ENCODE data around the gene STX18.
"Not testable (repeated sequence)": the region's sequence is repeated elsewhere in the genome, so short reads cannot be mapped to it uniquely, and the experiment has no call there.

Gene STX18

GRCh38 chr4:4541661-4542570 lies at the start of gene STX18:
TSS of gene STX18 (minus strand) at chr4:4542048. CDS start at chr4:4541964, 84 bp downstream.
- peak; percentile 60 to 92 (median 81) for DNase-seq (ENCODE audit: low read depth in 3 of 3, low spot score in 1 of 3)

GRCh38 chr4:4591071-4591470 lies 49.2 kb upstream of the STX18 start:
- no peak for DNase-seq (ENCODE audit: low read depth in 3 of 3, low spot score in 1 of 3)

- DNase-seq (ENCODE audit: low read depth in 3 of 3, low spot score in 1 of 3): no peak
Observed at GRCh38 chr4:4590546-4590945, 48.7 kb upstream of the STX18 start.

GRCh38 chr4:4585012-4585670 lies 43.3 kb upstream of the STX18 start:
- no peak for DNase-seq (ENCODE audit: low read depth in 3 of 3, low spot score in 1 of 3)

GRCh38 chr4:4583606-4584005 lies 41.8 kb upstream of the STX18 start:
- no peak for DNase-seq (ENCODE audit: low read depth in 3 of 3, low spot score in 1 of 3)

GRCh38 chr4:4582653-4583052 lies 40.8 kb upstream of the STX18 start:
- no peak for DNase-seq (ENCODE audit: low read depth in 3 of 3, low spot score in 1 of 3)

- DNase-seq (ENCODE audit: low read depth in 3 of 3, low spot score in 1 of 3): no peak
Observed at GRCh38 chr4:4580494-4580893, 38.6 kb upstream of the STX18 start.

GRCh38 chr4:4578981-4579380 lies 37.1 kb upstream of the STX18 start:
- no peak for DNase-seq (ENCODE audit: low read depth in 3 of 3, low spot score in 1 of 3)

GRCh38 chr4:4577359-4577875 lies 35.6 kb upstream of the STX18 start:
- DNase-seq (ENCODE audit: low read depth in 3 of 3, low spot score in 1 of 3): no peak

DNA sequence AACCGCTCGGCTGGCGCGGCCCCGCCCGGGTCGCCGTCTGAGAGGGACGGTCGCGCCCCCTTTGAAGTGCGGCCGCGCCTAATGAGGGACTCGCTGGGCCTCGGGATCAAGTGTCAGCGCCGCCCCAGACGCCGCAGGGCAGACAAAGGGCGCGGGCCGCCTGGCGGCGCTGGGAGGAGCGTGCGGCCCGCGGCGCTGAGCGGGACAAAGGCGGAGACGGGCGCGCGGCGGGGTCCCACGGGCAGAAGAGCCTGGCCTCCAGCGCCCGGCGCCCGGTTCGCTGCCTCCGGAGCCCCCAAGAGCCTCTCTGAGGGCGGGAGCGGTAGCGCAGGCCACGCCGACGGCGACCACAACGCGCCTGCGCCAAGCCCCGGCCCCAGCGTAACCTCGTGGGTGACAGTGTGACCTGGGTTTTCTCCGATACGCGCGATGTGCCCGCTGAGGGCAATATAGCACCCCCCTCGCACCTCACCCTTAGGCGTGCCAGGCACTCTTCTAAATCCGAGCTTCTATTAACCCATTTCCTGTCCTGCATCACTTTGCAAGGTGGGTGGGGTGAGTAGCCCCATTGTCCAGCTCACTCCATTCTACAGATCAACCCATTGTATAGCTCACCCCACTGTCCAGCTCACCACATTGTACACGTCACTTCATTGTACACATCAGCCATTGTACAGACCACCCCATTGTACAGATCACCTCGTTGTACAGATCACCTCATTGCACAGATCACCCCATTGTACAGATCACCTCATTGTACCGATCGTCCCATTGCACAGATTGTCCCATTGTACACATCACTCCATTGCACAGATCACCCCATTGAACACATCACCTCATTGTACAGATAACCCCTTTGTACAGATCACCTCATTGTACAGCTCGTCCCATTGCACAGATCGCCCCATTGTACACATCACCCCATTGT lies 33.7 kb upstream of the STX18 start:
- peak in 2 of 3 donors; percentile 20 to 57 for DNase-seq (ENCODE audit: low read depth in 3 of 3, low spot score in 1 of 3)

DNA sequence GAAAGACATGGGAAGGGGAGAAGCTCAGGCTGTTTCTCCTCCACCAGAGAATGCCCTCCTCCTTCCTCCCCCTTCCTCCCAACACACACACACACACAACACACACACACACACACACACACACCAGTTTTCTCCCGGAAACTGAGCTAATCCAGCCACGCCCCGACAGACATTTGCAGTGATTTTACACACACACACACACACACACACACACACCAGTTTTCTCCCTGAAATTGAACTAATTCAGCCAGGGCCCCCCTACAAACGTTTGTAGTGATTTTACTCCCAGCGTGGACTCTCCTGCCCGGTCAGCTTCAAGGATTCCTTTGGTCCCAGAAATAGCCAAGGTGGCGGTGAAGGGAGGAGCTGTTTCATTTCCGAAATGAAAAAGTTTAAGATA lies 32.9 kb upstream of the STX18 start:
- no peak for DNase-seq (ENCODE audit: low read depth in 3 of 3, low spot score in 1 of 3)

DNA sequence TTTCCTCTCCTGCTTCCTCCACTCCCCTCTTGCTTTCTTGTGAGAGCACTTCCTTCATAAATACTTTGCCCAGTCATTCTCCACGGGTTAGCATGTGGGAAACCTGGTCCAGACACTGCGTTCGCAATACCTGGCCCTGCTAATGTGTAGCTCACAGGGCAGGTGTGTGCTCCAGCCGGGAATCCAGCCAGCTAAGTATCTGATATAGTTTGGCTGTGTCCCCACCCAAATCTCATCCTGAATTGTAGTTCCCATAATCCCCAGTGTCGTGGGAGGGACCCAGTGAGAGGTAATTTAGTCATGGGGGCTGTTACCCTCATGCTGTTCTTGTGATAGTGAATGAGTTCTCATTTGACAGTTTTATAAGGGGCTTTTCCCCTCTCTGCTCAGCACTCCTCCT lies 32.2 kb upstream of the STX18 start:
- DNase-seq (ENCODE audit: low read depth in 3 of 3, low spot score in 1 of 3): no peak

GRCh38 chr4:4572821-4573220 lies 31.0 kb upstream of the STX18 start:
- no peak for DNase-seq (ENCODE audit: low read depth in 3 of 3, low spot score in 1 of 3)

DNA sequence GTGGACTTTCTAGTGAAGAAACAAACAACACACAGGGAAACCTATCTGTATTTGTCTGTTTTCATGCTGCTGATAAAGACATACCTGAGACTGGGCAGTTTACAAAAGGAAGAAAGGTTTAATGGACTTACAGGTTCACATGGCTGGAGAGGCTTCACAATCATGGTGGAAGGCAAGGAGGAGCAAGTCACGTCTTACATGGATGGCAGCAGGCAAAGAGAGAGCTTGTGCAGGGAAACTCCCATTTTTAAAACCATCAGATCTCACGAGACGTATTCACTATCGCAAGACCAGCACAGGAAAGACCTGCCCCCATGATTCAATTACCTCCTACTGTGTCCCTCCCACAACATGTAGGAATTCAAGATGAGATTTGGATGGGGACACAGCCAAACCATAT lies 28.0 kb upstream of the STX18 start:
- not testable (repeated sequence) for DNase-seq (ENCODE audit: low read depth in 3 of 3, low spot score in 1 of 3)

DNA sequence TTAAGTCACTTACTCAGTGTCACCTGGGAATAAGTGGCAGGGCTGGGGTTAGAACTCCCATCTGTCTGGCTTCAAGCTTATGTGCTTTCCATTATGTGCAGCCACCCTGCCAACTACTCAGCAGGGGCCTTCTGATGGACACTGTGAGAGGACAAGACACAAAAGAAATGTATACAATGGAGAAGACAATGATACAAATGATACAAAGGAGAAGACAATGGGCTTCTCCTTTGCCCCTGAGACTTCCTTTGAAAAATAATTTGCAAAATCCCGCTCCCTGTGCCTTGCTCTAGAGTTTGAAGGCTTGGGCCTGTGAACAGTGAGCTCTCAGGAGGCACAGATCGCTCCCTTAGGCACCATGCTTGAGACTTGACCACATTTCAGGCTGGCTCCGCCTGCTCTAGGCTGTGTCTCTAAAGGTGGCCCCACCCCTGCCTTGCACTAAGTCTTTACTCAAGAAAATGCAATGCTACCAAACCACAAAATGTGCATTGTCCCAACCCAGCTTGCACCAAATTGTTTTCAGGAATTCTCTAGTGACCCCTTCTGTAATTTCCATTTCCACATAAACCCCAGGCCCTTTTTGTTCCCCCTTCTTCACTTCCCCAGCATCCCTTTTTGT lies 27.1 kb upstream of the STX18 start:
- DNase-seq (ENCODE audit: low read depth in 3 of 3, low spot score in 1 of 3): no peak

GRCh38 chr4:4566359-4566758 lies 24.5 kb upstream of the STX18 start:
- DNase-seq (ENCODE audit: low read depth in 3 of 3, low spot score in 1 of 3): not testable (repeated sequence)

GRCh38 chr4:4564522-4564921 lies 22.7 kb upstream of the STX18 start:
- DNase-seq (ENCODE audit: low read depth in 3 of 3, low spot score in 1 of 3): no peak

GRCh38 chr4:4560642-4561041 lies 18.8 kb upstream of the STX18 start:
- DNase-seq (ENCODE audit: low read depth in 3 of 3, low spot score in 1 of 3): no peak

DNA sequence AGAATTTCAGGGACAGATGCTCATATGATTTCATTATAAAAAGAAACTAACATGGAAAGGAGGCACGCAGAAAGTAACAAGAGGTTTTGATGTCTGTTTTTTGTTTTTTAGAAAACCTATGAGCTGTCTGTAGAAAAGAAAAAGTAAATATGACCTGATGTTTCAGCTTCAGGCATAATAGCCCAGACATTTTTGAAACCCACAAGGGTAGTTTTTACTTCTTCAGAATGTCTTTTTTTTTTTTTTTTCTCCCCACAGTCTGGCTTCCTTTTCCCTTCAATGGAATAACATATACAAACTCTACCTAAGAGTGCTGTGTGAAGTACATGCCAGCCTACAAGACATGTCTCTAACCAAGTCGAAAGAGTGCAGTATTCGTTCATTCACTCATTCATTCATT lies 18.3 kb upstream of the STX18 start:
- DNase-seq (ENCODE audit: low read depth in 3 of 3, low spot score in 1 of 3): no peak

- no peak for DNase-seq (ENCODE audit: low read depth in 3 of 3, low spot score in 1 of 3)
Observed at GRCh38 chr4:4559596-4559995, 17.7 kb upstream of the STX18 start.

DNA sequence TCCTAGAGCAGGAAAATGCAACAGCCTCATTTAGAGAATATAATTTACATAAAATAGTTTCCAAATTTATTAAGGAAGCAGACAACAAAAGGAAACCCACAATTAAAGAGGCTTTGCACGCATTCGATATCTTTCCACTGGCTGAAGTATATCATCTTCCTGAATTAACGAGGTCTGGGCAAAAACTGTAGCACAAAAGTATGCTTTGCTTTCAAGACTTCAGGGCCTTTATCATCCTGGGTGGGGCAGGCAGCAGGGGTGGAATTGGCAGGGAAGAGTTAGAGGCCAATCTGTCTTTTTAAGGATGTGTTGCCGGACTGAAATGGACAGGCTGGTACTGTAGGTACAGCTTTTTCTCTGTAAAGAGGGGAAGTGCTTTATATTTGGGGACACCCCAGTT lies 17.0 kb upstream of the STX18 start:
- no peak for DNase-seq (ENCODE audit: low read depth in 3 of 3, low spot score in 1 of 3)
